ENCODE results near the gene ABLIM2.

Gene ABLIM2

GRCh38 chr4:8023696-8024033 lies 134.9 kb downstream of the ABLIM2 start:
- H3K4me3 ChIP-seq (replicated peaks; ENCODE audit: insufficient read depth, low read length): no peak overlapping the region

DNA sequence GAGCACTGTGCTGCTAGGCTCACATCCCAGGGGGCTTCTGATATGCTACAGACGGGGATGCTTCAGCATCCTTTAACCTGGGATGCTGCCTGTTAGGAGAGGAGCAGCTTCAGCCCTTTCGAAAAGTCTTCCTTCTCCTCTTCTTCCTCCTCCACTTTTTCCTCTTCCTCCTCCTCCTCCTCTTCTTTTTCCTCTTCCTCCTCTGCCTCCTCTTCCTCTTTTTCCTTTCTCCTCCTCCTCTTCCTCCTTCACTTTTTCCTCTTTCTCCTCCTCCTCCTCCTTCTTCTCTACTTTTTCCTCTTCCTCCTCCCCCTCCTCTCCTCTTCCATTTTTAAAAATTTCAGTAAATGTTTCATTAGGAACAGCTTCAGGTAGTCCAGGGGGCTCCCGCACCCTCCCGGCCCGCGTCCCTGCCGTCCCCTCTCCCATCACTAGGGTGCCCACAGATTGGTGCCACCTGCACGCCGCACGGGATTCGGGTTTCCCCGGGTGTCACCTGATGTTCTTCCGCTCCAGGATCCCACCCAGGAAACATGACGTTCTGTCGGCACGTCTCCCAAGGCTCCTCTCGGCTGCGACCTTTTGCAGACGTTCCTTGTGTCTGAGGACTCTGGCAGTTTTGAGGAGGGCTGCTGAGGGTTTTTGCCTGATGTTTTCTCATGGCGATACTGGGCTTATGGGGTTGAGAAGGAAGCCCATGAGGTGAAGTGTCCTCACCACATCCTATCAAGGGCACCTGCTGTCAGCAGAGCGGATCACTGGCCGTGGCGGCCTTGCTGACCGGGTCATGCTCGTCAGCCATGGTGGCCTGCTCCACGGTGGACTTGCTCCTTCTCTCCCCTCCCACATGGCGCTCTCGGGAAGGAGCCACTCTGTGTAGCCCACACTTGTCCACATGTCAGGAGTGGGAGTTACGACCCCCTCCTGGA lies 135.6 kb downstream of the ABLIM2 start:
- no peak overlapping the region for H3K4me3 ChIP-seq (replicated peaks; ENCODE audit: insufficient read depth, low read length)
- TF ChIP-seq CTCF (IDR thresholded peaks at IDR 0.05; ENCODE audit: insufficient read depth, low read length) (no peak), REST (IDR thresholded peaks at IDR 0.05; ENCODE audit: insufficient replicate concordance, low read depth) (no peak), GABPA (IDR thresholded peaks at IDR 0.05; ENCODE audit: low read depth) (no peak), SPI1 (IDR thresholded peaks at IDR 0.05; ENCODE audit: borderline replicate concordance, low read depth) (no peak), POLR2AphosphoS5 (IDR thresholded peaks at IDR 0.05; ENCODE audit: low read depth) (no peak)
- no peaks in the 10 kb centered on the region for H3K27me3 ChIP-seq (ENCODE audit: insufficient read depth, poor library complexity, severe bottlenecking)
- no peak overlapping the region for H3K27ac ChIP-seq (replicated peaks)
- DNase-seq (ENCODE audit: low read depth in 1 of 2, low spot score in 1 of 2): no peak

More at GRCh38 chr4:8023696-8024033, 134.9 kb downstream of the ABLIM2 start:
- TF ChIP-seq SPI1 (IDR thresholded peaks at IDR 0.05; ENCODE audit: borderline replicate concordance, low read depth) (no peak), POLR2AphosphoS5 (IDR thresholded peaks at IDR 0.05; ENCODE audit: low read depth) (no peak), CTCF (IDR thresholded peaks at IDR 0.05; ENCODE audit: insufficient read depth, low read length) (no peak), REST (IDR thresholded peaks at IDR 0.05; ENCODE audit: insufficient replicate concordance, low read depth) (no peak)
- no peaks in the 10 kb centered on the region for H3K27me3 ChIP-seq (ENCODE audit: insufficient read depth, poor library complexity, severe bottlenecking)
- no peak for DNase-seq (ENCODE audit: low read depth in 1 of 2, low spot score in 1 of 2)
- H3K27ac ChIP-seq (replicated peaks): no peak overlapping the region

- H3K4me3 ChIP-seq (replicated peaks; ENCODE audit: insufficient read depth, low read length): no peak overlapping the region
- no peak for DNase-seq (ENCODE audit: low read depth in 1 of 2, low spot score in 1 of 2)
- H3K27me3 ChIP-seq (ENCODE audit: insufficient read depth, poor library complexity, severe bottlenecking): no peaks in the 10 kb centered on the region
- H3K27ac ChIP-seq (replicated peaks): no peak overlapping the region
- TF ChIP-seq SPI1 (IDR thresholded peaks at IDR 0.05; ENCODE audit: borderline replicate concordance, low read depth) (no peak), REST (IDR thresholded peaks at IDR 0.05; ENCODE audit: insufficient replicate concordance, low read depth) (no peak), POLR2AphosphoS5 (IDR thresholded peaks at IDR 0.05; ENCODE audit: low read depth) (no peak), GABPA (IDR thresholded peaks at IDR 0.05; ENCODE audit: low read depth) (no peak), CTCF (IDR thresholded peaks at IDR 0.05; ENCODE audit: insufficient read depth, low read length) (no peak)
These were observed 136.8 kb downstream of the ABLIM2 start for GRCh38 chr4:8021796-8022195.
